ENCODE measurements around the gene ECSCR. TPM values are rescaled to one million over a fixed set of nuclear protein-coding genes. Genes with fewer than 3 reads are reported as not detected.
"Not testable (repeated sequence)": the region's sequence is repeated elsewhere in the genome, so short reads cannot be mapped to it uniquely, and the experiment has no call there.

The ECSCR gene
- total RNA-seq, 2 donors from 2014 or later: 39.7 to 46.6 TPM

DNA sequence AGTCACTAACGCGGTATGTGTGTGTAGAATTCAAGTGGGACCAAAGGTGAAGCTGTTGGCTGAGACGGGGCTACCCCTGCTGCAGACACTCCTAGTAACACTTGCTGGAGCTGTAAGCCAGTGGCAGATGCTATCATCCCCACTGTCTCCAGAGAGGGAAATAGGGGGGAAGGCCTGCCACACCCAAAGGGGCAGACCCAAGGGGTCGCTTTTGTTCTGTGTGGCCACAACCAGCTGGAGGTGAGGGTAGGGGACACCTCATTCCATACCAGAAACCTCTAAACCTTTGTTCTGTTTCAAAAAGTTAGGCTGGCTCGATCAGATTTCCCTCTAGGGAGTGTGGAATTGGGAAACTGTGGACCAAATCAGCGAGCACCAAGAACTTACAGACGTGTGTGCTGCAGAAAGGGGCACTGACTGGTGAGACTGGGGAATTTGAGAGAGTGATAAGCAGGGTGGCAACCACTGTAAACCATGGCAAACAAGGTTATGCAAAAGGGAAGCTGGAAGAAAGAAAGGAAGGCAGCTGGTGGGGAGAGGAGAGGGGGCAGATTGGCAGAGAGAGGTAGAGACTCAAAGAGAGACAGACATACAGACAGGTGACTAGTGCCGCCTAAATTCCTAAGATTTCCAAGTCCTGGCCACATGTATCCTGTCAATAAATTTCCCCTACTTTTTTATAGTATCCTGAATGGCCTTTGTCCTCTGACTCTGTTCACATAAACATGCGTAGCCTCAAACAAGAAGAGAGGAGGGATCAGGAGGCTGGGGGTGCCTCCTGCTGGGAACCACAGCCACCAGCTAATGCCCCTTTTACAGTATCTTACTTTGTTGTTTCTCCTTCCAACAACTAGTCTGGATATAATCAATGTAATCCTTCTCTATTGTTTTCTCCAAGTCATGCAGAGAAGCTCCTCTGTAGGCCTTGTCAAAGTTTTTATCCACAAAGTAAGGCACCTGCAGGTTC is 43.0 kb downstream of the ECSCR start:
- intact Hi-C loops (cut with DNase I): loop anchor here (2.0 to 5.0 kb wide), 2 partner anchors 91 to 93 kb away; no protein-coding TSS in a partner anchor
- no peak for DNase-seq (ENCODE audit: low spot score)

DNA sequence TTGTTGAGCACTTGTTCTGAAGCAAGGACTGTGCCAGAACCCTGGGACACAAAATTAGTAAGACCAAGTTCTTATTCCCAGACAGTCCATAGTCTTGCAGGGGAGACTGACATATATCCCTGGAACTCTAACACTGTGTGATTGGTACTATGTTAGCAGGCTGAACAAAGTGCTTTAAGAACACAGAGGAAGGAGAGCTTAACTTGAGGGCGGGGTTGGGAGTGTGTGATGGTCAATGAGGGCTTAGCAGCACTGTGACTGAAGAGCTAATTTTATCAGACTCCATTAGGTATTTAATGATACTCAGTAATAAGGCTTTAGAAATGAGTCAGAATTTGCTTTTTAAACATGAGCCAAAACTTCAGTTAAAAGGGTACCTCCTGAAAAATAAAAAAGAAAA is 43.8 kb downstream of the ECSCR start:
- intact Hi-C loops (cut with DNase I): no loop called here
- DNase-seq (ENCODE audit: low spot score): no peak

DNA sequence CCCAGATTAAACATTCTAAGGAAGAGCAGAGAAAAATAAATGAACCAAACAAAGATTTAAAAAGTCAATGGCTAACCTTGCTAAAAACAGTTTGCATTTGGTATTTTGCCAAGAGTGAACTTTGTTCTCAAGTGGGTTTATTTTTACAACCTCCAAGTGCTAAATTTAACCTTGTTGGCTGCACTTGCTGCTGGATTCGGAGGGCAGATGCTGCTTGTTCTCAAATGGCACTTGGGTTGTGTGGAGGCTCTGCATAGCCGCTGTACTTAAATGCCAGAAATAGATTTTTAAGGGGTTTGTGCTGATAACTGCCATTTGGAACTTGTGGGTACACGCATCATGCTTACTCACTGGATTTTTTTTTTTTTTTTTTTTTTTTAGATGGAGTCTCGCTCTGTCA is 45.3 kb downstream of the ECSCR start:
- no peak for DNase-seq (ENCODE audit: low spot score)
- intact Hi-C loops (cut with DNase I): no loop called here

DNA sequence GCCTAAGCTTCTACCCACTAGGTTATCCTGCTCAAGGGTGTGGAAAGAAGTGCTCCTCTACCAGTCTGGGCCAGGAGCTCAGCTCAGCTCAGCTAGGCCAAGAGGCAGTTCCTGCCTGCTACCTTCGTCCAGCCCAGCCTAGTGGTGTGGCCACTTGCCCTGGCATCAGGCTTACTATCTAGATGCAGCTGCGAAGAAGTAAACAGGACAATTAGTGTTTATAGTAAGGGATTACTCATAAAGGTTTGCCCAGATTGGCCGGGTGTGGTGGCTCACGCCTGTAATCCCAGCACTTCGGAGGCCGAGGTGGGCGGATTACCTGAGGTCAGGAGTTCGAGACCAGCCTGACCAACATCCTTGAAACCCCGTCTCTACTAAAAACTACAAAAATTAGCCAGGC is 45.9 kb downstream of the ECSCR start:
- DNase-seq (ENCODE audit: low spot score): no peak
- intact Hi-C loops (cut with DNase I): no loop called here

DNA sequence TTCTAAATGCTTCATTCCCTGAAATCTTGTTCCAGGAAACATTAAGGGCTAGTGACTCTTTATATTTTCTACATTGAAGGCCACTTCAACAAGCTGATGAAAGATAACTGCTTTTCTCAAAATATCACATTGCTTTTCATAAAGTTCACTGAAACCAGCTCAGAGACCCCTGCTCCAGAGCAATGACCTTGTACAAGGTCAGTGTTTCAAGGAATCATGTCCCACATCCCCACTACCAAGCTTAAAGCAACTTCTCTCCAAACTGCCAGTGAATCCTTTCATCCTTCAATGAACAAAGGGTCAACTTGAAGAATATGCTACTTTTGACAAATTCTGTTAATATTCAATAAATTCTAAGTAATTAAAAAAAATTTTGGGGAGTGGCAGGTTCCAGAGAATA is 46.7 kb downstream of the ECSCR start:
- intact Hi-C loops (cut with DNase I): no loop called here

DNA sequence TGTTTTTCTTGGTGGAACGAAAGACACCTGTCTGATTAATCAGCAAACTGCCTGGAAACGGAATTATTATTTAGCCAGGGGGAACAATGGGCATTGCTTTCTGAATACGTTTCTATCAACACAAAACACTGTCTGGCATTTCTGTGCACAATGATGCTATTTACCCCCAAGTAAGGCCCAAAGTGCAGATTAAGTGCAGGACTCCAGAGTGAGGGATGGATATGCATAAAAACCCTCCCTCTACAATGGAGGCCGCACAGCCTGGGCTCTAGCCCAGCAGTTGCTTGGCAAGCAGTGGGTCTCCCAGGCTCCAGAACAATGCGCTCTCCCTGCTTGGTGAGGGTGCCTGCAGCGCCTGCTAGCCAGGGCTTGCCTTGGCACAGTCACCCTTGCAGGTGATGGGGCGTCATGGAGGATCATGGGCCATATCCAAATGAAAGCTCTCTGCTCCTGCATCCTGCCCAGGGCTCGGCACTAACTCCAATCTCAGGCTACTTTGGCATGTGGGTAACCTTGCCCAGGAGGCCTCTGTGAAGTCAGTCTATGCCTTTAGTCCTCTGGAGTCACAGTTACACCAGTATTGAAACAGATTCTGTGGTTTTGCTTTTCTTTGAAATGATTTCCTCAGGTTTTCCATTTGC is 47.2 kb downstream of the ECSCR start:
- intact Hi-C loops (cut with DNase I): no loop called here

More for the DNA sequence above, 46.7 kb downstream of the ECSCR start:
- no peak for DNase-seq (ENCODE audit: low spot score)

DNA sequence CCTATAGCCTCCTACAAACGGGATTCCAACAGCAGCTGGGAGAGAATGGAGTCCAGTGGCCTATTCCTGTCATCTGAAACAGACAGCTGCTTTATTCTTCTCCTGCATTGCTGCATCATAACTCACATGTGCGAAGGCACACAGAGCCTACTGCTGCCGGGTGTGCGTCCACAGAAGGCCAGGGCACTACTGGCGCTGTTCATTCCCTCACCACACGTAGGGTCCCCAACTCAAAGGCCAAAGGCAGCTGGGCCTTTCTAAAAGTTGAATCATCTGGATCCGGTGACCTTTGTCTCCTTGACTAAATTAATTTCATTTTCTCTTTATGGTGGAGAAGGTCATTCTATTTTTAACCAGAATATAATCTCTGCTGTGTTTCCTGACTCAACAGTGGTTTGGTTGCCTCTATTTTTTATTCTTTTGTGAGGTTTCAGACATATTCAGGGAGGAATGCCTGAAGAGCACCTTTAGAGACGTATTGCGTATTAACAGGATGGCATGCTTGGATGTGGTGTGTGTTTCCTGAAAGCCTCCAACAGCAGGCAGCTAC is 47.9 kb downstream of the ECSCR start:
- intact Hi-C loops (cut with DNase I): no loop called here
- no peak for DNase-seq (ENCODE audit: low spot score)

More for the DNA sequence above, 47.2 kb downstream of the ECSCR start:
- DNase-seq (ENCODE audit: low spot score): no peak

DNA sequence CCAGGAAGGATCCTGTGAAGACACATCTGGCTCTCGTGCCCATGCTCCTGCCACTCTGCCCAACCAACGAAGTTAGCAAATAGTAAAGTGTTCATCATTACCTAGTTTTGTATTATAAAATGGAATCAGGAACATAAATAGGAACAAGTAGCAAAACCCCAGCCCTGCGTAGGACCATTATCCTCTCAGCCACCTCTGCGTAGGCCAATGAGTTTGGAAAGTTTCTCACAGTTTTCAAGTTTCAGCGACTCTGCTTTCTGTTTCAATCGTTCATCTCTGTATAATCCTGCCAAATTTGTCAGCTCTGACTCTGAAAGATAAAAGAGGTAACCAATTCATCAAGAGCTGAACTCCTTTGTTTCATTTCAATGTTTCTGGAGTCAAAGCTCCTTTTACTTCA is 48.6 kb downstream of the ECSCR start:
- no peak for DNase-seq (ENCODE audit: low spot score)
- intact Hi-C loops (cut with DNase I): no loop called here

DNA sequence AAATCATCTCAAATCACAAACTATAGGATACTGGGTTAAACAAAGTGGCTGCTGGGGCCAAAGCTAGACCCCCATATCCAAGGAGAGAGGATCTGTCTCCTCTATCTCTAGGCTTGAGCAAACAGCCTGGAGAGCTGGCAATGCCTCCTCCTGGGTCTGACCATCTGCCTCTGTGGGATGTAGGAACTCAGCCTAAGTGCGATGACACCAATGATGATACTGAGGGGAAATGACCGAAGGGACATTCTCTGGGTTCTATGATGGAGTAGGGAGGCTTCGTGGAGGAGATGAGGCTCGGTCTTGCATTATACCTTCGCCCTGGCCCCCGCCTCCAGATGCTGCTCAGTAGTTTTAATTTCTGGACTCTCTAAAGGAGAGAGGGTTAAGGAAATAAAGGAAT is 49.4 kb downstream of the ECSCR start:
- intact Hi-C loops (cut with DNase I): no loop called here
- DNase-seq (ENCODE audit: low spot score): no peak

DNA sequence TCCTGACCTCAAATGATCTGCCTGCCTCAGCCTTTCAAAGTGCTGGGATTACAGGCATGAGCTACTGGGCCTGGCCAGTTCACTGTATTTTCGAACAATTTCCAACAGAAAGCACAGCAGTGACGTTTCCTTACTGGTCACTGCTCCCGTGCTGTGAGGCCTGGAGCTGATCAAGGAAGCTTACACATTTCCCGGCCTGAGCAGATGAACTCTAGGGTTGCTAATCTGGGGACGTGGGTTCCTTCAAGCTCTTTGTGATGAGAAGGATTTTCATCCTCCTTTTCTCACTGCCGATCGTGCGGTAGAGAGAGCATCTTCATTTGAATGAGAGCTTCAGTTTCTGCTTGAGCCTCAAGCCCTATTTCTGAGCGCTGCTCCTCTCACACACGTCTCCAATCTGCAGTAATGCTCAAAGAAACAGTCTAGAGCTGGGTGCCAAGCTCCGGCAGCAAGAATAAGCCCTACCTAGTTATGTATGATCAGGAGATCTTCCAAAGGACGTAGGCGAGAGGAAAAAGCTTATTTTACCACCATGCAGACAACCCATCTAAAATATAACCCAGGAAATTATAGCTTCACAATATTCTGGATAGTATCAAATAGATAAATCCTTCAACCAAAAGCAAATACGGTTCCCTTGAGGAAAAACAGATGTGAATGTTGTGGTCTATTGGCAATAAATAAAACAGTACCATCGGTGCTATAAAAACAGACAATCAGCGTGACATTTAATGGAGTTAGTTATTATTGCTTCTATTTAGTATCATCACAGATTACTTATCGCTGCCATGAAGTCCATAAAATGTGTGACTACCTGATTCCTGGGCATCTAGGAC is 51.3 kb downstream of the ECSCR start:
- DNase-seq (ENCODE audit: low spot score): no peak
- intact Hi-C loops (cut with DNase I): no loop called here

DNA sequence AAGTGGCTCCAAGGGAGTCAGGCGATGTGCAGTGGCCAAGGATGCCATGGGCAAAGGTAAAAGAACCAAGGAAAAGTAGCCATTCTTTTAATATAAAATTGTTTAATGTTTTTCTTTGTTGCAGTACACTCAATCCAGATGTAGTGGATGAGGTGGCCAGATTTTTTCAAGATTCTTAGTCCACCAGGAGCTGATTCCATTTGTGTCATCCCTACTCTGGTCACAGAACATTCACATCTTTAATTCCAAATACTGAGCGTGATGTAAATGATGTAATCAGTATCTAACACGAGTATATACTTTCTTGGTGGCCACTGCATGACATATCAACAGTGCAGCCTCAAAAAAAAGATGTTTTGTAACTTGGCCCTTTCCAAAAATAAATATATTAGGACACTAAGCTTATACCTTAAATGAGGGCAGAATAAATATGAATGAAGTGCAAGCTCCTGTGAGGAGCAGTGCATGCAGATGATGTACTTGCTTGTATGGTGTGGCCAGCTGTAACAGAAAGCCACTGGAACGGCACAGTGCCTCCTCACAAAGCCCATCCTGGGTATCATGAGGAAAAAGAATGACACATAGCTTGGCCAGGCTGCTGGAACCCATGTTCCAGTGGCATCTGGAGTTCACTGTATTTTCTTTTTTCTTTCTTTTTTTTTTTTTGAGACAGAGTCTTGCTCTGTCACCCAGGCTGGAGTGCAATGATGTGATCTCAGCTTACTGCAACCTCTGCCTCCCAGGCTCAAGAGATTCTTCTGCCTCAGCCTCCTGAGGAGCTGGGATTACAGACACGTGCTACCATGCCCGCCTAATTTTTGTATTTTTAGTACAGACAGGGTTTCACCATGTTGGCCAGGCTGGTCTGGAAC is 52.2 kb downstream of the ECSCR start:
- no peak for DNase-seq (ENCODE audit: low spot score)
- intact Hi-C loops (cut with DNase I): no loop called here

DNA sequence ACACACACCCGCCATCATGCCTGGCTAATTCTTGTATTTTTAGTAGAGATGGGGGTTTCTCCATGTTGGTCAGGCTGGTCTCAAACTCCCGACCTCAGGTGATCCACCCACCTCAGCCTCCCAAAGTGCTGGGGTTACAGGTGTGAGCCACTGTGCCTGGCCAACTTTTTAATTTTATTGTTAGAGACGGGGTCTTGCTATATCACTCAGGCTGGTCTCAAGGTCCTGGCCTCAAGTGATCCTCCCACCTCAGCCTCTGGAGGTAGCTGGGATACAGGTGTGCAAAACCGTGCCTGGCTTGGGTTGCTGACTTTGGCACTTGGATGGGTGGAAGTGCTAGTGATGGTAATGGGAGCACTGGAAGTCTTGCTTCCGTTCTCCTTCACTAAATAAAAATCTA is 53.4 kb downstream of the ECSCR start:
- intact Hi-C loops (cut with DNase I): loop anchor here in 1 of 2 donors (10.0 kb wide), 1 partner anchor 1164 kb away; no protein-coding TSS in a partner anchor
- not testable (repeated sequence) for DNase-seq (ENCODE audit: low spot score)

DNA sequence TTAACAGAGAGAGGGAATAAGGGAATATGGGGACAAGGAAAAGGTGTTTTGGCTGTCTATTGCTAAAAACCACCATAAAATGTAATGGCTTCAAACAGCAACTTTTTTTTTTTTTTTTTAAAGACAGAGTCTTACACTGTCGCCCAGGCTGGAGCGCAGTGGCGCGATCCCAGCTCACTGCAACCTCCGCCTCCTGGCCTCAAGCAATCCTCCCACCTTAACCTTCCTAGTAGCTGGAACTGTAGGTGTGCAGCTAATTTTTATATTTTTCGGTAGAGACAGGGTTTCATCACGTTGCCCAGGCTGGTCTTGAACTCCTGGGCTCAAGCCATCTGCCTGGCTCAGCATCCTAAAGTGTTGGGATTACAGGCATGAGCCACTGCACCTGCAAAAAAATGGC is 54.4 kb downstream of the ECSCR start:
- intact Hi-C loops (cut with DNase I): loop anchor here in 1 of 2 donors (10.0 kb wide), 1 partner anchor 1163 kb away; no protein-coding TSS in a partner anchor
- no peak for DNase-seq (ENCODE audit: low spot score)

DNA sequence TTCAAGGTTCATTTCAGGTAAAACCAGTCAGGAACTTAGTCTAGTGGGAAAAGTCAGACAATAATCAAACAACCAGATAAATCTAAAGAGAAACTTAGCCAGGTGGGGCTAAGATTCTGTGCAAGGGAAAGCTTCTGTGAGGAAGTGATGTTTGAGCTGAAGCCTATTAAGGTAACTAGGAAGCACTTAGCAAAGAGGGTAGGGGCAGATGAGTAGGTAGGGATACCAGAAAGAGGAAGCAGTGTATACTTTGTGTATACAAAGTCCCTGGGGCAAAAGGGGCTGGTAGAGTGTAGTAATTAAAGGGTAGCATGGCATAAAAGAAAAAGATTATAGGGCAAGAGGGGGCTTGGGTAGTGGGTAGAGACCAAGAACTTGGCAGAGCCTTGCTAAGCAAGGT is 55.0 kb downstream of the ECSCR start:
- no peak for DNase-seq (ENCODE audit: low spot score)
- intact Hi-C loops (cut with DNase I): loop anchor here in 1 of 2 donors (10.0 kb wide), 1 partner anchor 1163 kb away; no protein-coding TSS in a partner anchor

DNA sequence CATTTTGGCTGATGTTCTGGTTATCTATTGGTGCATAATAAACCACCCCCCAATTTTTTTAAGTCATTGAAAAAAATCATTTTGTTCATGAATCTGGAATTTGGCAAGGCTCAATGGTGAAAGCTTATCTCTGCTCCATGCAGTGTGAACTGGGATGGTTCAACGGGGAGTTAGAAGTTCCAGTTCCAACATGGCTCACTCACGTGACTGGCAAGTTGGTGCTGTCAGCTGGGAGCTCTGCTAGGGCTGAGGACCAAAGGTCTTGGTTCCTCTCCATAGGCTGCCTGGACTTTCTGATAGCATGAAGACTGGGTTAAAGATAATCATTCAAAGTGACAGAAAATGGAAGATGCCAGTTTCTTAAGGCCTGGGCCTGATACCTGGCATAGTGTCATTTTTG is 55.6 kb downstream of the ECSCR start:
- DNase-seq (ENCODE audit: low spot score): no peak
- intact Hi-C loops (cut with DNase I): loop anchor here in 1 of 2 donors (10.0 kb wide), 1 partner anchor 1162 kb away; no protein-coding TSS in a partner anchor

DNA sequence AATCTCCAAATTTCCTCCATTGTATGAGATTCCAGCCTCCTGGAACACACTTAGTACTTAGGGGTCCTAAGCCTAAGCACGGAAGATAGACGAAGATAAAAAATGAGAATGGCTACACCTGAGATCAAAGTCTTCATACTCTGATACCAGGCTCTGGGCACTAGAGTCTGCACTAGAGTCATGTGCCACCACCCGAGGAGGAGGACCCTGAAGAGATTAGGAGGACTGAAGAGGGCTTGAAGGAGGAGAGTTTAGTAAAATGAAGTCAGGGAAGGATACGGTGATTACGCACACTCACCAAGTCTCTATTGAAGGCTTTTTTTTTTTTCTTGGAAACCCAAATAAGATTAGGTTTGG is 58.1 kb downstream of the ECSCR start:
- peak; percentile 2 for DNase-seq (ENCODE audit: low spot score)
- intact Hi-C loops (cut with DNase I): loop anchor here in 1 of 2 donors (10.0 kb wide), 1 partner anchor 1160 kb away; no protein-coding TSS in a partner anchor

DNA sequence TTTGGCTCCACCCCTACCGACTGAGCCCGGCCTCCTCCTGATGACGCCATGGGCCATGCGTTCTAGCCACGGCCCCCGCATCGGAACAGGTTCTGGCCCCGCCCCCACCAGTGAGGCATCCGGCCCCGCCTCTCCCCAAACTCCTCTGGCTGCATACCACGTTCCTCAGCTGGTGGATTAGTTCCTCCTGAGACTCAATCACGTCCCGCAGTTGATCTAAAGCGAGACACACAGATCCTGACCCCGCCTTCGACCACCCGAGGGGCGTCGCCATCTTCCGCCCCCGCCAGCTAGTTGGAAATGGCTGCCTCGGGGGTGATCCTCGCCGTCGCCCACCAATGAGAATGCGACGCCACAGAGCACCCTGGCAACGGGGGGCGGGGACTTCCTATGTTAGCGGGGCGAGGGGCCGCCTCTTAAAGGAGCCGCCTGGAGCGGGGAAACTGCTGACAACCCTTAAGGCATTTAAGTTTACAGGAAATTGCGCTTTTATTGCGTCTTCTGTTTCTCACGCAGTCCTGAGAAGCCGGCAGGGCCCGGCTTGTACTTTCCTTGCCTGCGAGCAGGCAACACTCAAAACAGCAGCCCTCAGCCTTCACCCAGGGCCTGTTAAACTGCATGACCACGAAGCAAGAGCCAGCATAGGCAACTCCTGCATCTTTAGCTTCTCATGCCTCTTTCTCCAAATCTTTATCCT is 58.6 kb downstream of the ECSCR start, which contains the start of gene SPATA24:
SPATA24 (minus strand) TSS at position 303 of the 697 bp plus-strand sequence; CDS start at position 274, 29 bp downstream.
- intact Hi-C loops (cut with DNase I): loop anchor here in 1 of 2 donors (10.0 kb wide), 1 partner anchor 1159 kb away; no protein-coding TSS in a partner anchor
- peak; percentile 99 for DNase-seq (ENCODE audit: low spot score)
